Measurements from ENCODE around the gene HFE. TPM values are rescaled to one million over a fixed set of nuclear protein-coding genes. Genes with fewer than 3 reads are reported as not detected.

Gene HFE
- total and polyA plus RNA-seq, 2 of the 13 experiments (the other 11 are each of a cell fraction or from before 2014, with no cell fraction given), result 3.7 to 6.3 TPM

DNA sequence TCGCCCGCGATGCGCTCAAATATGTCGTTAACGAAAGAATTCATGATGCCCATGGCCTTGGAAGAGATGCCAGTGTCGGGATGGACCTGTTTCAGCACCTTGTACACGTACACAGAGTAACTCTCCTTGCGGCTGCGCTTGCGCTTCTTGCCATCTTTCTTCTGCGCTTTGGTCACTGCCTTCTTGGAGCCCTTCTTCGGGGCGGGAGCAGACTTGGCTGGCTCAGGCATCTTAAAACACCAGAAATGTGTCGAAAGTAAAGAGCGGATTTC lies 36.4 kb downstream of the HFE start (continued):
- TF ChIP-seq DMTF1 (CRISPR knock-in tag; IDR thresholded peaks at IDR 0.05) (no peak), NFKBIZ (CRISPR knock-in tag; IDR thresholded peaks at IDR 0.05) (0 out of 2 replicates have a peak, but pooled peaks have one; percentile 10), ZFP82 (CRISPR knock-in tag; IDR thresholded peaks at IDR 0.05; ENCODE audit: borderline replicate concordance) (peak; percentile 84; the same call in 1 of the 2 replicates), ZNF280D (CRISPR knock-in tag; IDR thresholded peaks at IDR 0.05) (0 out of 2 replicates have a peak, but pooled peaks have one; percentile 14), HNF4A (CRISPR knock-in tag; IDR thresholded peaks at IDR 0.05) (0 out of 2 replicates have a peak, but pooled peaks have one; percentile 4), EZH2 (conservative IDR thresholded peaks at IDR 0.05; ENCODE audit: low read depth, low read length) (no peak), GATA4 (IDR thresholded peaks at IDR 0.05; ENCODE audit: borderline replicate concordance, low read depth) (peak; percentile 82; the same call in 1 of the 2 replicates), ZNF674 (CRISPR knock-in tag; IDR thresholded peaks at IDR 0.05; ENCODE audit: low read depth) (0 out of 2 replicates have a peak, but pooled peaks have one; percentile 72), ZNF788 (CRISPR knock-in tag; IDR thresholded peaks at IDR 0.05; ENCODE audit: borderline replicate concordance) (peak; percentile 9; the same call in 1 of the 2 replicates), ZNF598 (CRISPR knock-in tag; IDR thresholded peaks at IDR 0.05; ENCODE audit: borderline replicate concordance) (no peak), JARID2 (CRISPR knock-in tag; IDR thresholded peaks at IDR 0.05; ENCODE audit: insufficient replicate concordance) (no peak), ZNF557 (CRISPR knock-in tag; IDR thresholded peaks at IDR 0.05) (peak; percentile 55; the same call in 1 of the 2 replicates)
- TF ChIP-seq, protein P1, sequence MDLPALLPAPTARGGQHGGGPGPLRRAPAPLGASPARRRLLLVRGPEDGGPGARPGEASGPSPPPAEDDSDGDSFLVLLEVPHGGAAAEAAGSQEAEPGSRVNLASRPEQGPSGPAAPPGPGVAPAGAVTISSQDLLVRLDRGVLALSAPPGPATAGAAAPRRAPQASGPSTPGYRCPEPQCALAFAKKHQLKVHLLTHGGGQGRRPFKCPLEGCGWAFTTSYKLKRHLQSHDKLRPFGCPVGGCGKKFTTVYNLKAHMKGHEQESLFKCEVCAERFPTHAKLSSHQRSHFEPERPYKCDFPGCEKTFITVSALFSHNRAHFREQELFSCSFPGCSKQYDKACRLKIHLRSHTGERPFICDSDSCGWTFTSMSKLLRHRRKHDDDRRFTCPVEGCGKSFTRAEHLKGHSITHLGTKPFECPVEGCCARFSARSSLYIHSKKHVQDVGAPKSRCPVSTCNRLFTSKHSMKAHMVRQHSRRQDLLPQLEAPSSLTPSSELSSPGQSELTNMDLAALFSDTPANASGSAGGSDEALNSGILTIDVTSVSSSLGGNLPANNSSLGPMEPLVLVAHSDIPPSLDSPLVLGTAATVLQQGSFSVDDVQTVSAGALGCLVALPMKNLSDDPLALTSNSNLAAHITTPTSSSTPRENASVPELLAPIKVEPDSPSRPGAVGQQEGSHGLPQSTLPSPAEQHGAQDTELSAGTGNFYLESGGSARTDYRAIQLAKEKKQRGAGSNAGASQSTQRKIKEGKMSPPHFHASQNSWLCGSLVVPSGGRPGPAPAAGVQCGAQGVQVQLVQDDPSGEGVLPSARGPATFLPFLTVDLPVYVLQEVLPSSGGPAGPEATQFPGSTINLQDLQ (CRISPR knock-in tag; IDR thresholded peaks at IDR 0.05), result no peak; the same call in 1 of the 2 replicates
- TF ChIP-seq, protein P2, sequence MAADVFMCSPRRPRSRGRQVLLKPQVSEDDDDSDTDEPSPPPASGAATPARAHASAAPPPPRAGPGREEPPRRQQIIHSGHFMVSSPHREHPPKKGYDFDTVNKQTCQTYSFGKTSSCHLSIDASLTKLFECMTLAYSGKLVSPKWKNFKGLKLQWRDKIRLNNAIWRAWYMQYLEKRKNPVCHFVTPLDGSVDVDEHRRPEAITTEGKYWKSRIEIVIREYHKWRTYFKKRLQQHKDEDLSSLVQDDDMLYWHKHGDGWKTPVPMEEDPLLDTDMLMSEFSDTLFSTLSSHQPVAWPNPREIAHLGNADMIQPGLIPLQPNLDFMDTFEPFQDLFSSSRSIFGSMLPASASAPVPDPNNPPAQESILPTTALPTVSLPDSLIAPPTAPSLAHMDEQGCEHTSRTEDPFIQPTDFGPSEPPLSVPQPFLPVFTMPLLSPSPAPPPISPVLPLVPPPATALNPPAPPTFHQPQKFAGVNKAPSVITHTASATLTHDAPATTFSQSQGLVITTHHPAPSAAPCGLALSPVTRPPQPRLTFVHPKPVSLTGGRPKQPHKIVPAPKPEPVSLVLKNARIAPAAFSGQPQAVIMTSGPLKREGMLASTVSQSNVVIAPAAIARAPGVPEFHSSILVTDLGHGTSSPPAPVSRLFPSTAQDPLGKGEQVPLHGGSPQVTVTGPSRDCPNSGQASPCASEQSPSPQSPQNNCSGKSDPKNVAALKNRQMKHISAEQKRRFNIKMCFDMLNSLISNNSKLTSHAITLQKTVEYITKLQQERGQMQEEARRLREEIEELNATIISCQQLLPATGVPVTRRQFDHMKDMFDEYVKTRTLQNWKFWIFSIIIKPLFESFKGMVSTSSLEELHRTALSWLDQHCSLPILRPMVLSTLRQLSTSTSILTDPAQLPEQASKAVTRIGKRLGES (CRISPR knock-in tag; IDR thresholded peaks at IDR 0.05; ENCODE audit: borderline replicate concordance), result peak; percentile 41; the same call in 1 of the 2 replicates
- TF ChIP-seq, protein P3, sequence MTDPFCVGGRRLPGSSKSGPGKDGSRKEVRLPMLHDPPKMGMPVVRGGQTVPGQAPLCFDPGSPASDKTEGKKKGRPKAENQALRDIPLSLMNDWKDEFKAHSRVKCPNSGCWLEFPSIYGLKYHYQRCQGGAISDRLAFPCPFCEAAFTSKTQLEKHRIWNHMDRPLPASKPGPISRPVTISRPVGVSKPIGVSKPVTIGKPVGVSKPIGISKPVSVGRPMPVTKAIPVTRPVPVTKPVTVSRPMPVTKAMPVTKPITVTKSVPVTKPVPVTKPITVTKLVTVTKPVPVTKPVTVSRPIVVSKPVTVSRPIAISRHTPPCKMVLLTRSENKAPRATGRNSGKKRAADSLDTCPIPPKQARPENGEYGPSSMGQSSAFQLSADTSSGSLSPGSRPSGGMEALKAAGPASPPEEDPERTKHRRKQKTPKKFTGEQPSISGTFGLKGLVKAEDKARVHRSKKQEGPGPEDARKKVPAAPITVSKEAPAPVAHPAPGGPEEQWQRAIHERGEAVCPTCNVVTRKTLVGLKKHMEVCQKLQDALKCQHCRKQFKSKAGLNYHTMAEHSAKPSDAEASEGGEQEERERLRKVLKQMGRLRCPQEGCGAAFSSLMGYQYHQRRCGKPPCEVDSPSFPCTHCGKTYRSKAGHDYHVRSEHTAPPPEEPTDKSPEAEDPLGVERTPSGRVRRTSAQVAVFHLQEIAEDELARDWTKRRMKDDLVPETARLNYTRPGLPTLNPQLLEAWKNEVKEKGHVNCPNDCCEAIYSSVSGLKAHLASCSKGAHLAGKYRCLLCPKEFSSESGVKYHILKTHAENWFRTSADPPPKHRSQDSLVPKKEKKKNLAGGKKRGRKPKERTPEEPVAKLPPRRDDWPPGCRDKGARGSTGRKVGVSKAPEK (CRISPR knock-in tag; IDR thresholded peaks at IDR 0.05; ENCODE audit: borderline replicate concordance), result peak; percentile 73; the same call in 1 of the 2 replicates
